ENCODE data around the gene ZNF837. TPM values are rescaled to one million over a fixed set of nuclear protein-coding genes. Genes with fewer than 3 reads are reported as not detected.

The ZNF837 gene
- total and polyA plus RNA-seq, 2 of the 13 experiments (the other 11 are each of a cell fraction or from before 2014, with no cell fraction given), result 0.29 to 1.3 TPM

- TF ChIP-seq USF2 (IDR thresholded peaks at IDR 0.05; ENCODE audit: low read depth, low read length), result no peak
- TF ChIP-seq USF2 (CRISPR knock-in tag; IDR thresholded peaks at IDR 0.05; ENCODE audit: borderline replicate concordance), result no peak
- TF ChIP-seq GTF3A (CRISPR knock-in tag; conservative IDR thresholded peaks at IDR 0.05), result 0 out of 2 replicates have a peak, but pooled peaks have one; percentile 36
- peak; percentile 97 for TF ChIP-seq GABPB1 (CRISPR knock-in tag; IDR thresholded peaks at IDR 0.05)
- peak; percentile 72 for TF ChIP-seq ZBTB25 (CRISPR knock-in tag; IDR thresholded peaks at IDR 0.05)
- TF ChIP-seq ZNF460 (CRISPR knock-in tag; IDR thresholded peaks at IDR 0.05; ENCODE audit: borderline replicate concordance), result no peak; the same call in 1 of the 2 replicates
- TF ChIP-seq ZNF773 (CRISPR knock-in tag; IDR thresholded peaks at IDR 0.05; ENCODE audit: borderline replicate concordance), result no peak
- peak; percentile 25 for TF ChIP-seq AGO1 (IDR thresholded peaks at IDR 0.05; ENCODE audit: low read depth, low read length, poor library complexity, severe bottlenecking)
- no peak for TF ChIP-seq TERF1 (CRISPR knock-in tag; IDR thresholded peaks at IDR 0.05)
- no peak for TF ChIP-seq ZNF329 (CRISPR knock-in tag; IDR thresholded peaks at IDR 0.05; ENCODE audit: low read depth)
- TF ChIP-seq XRCC5 (optimal IDR thresholded peaks at IDR 0.05; ENCODE audit: low read length), result peak; percentile 50
- TF ChIP-seq PRMT3 (CRISPR knock-in tag; IDR thresholded peaks at IDR 0.05; ENCODE audit: borderline replicate concordance, low read depth), result no peak
- no peak for TF ChIP-seq ZFP62 (CRISPR knock-in tag; IDR thresholded peaks at IDR 0.05)
- TF ChIP-seq STAT6 (CRISPR knock-in tag; IDR thresholded peaks at IDR 0.05; ENCODE audit: borderline replicate concordance), result no peak
- no peak for TF ChIP-seq ZNF644 (CRISPR knock-in tag; IDR thresholded peaks at IDR 0.05; ENCODE audit: low read depth)
- peak; percentile 91 for TF ChIP-seq UBTF (CRISPR knock-in tag; IDR thresholded peaks at IDR 0.05)
- TF ChIP-seq CBFB (CRISPR knock-in tag; IDR thresholded peaks at IDR 0.05), result peak; percentile 83
- TF ChIP-seq PHF8 (CRISPR knock-in tag; IDR thresholded peaks at IDR 0.05), result peak; percentile 96
- TF ChIP-seq REXO4 (CRISPR knock-in tag; IDR thresholded peaks at IDR 0.05; ENCODE audit: borderline replicate concordance), result no peak
- TF ChIP-seq TEAD3 (CRISPR knock-in tag; optimal IDR thresholded peaks at IDR 0.05; ENCODE audit: borderline replicate concordance), result peak; percentile 59
Measured at GRCh38 chr19:58362272-58362994, 18.4 kb downstream of the ZNF837 start, which contains the start of gene ZNF497 (continued).
